ENCODE data around the gene NNT.

- TF ChIP-seq CTCF (conservative IDR thresholded peaks at IDR 0.05; ENCODE audit: low read length) (no peak), EZH2phosphoT487 (IDR thresholded peaks at IDR 0.05; ENCODE audit: borderline replicate concordance) (no peak)
Measured at GRCh38 chr5:43694027-43694426, 91.0 kb downstream of the NNT start.

All from Loucy (cell line).